ENCODE data around the gene RXRG. TPM values are rescaled to one million over a fixed set of nuclear protein-coding genes. Genes with fewer than 3 reads are reported as not detected.

Gene RXRG
- total and polyA plus RNA-seq, 2 of the 8 experiments (the other 6 are each of a cell fraction or from before 2014, with no cell fraction given) = not detected

DNA sequence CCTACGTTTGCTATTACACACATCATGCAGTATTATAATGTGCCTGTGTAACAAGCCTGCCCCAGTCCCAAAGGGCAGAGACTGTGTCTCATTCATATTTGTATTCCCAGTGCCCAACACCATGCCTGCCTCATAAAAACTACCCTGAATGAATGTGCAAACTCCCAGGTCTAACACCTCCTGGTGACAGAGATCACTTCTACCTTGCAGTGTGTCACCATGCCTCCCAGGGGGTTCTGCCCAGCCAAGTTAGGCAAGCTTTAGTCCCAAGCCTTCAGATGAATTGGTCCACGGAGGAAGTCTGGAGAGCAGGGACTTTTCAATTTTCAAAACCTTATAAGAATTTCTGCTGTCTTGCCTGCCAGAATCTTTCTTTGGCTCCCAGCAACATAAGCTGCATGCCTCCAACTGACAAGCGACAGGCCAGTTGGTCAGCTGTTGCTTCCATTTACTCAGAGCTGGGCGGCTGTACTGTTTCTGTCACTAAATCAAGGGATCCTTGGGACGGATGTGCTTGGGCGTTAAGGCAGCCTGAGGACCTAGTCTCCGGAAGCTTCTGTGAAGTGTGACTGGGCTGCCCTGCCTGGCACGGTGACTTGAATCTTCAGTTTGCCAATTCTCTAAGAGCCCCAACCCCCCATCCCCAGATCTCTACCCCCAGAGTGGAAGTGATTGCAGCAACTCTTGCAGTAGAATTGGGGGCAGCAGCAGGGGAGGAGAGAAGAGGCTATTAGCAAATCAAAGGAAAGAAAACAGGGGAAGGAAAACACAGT lies 1.2 kb downstream of the RXRG start:
- Histone ChIP-seq H2BK20ac (ENCODE audit: low read length) (no peak overlapping the region), H2AFZ (ENCODE audit: low read length) (no peak overlapping the region), H4K5ac (ENCODE audit: insufficient read length, low read depth, low read length) (no peak overlapping the region), H3K4me1 (replicated peaks in 1 of 4; ENCODE audit: control insufficient read depth in 3 of 4, insufficient read depth in 4 of 4, low read length in 3 of 4) (peaks cover 10 to 19% (median 16%) of the 10 kb centered on the region in 4 experiments), H3K27me3 (replicated peaks in 1 of 4; ENCODE audit: control insufficient read depth in 3 of 4, extremely low read depth in 1 of 4, insufficient read depth in 3 of 4, low read length in 3 of 4) (peaks cover 35 to 74% (median 62%) of the 10 kb centered on the region in 4 experiments), H3K18ac (ENCODE audit: extremely low read depth, low read length) (no peak overlapping the region; the same call in 1 of the 2 replicates), H4K91ac (replicated peaks; ENCODE audit: insufficient read length, low read length) (no peak overlapping the region), H3K23me2 (ENCODE audit: low read depth, low read length) (no peaks in the 10 kb centered on the region; the same call in 1 of the 2 replicates), H3K36me3 (ENCODE audit: control insufficient read depth in 2 of 4, insufficient read depth in 4 of 4, low read length in 3 of 4) (no peaks in the 10 kb centered on the region), H2BK15ac (ENCODE audit: low read length) (no peak overlapping the region), H3K23ac (ENCODE audit: insufficient read length) (no peak overlapping the region), H3K4me2 (ENCODE audit: insufficient read depth in 1 of 2, low read depth in 2 of 2, low read length in 2 of 2) (peak overlapping the region; percentile 62 to 70), H3K79me1 (ENCODE audit: low read depth, low read length) (no peaks in the 10 kb centered on the region), H4K20me1 (replicated peaks in 1 of 2; ENCODE audit: control insufficient read depth in 1 of 2, insufficient read depth in 2 of 2, low read length in 2 of 2) (peaks cover 2 to 6% of the 10 kb centered on the region in 2 experiments), H3K9ac (replicated peaks in 1 of 4; ENCODE audit: extremely low read depth in 1 of 4, low read depth in 3 of 4, low read length in 3 of 4) (no peak overlapping the region), H3K27ac (ENCODE audit: low read depth, low read length) (no peak overlapping the region), H2BK12ac (ENCODE audit: low read depth, low read length) (no peak overlapping the region; the same call in 1 of the 2 replicates), H3K79me2 (ENCODE audit: control insufficient read depth in 1 of 2, insufficient read depth in 2 of 2, low read length in 2 of 2) (no peaks in the 10 kb centered on the region), H3K56ac (replicated peaks; ENCODE audit: insufficient read length, low read depth, low read length) (no peak overlapping the region), H2BK5ac (ENCODE audit: low read depth, low read length) (no peak overlapping the region), H4K8ac (ENCODE audit: extremely low read depth, insufficient read depth, low read length) (no peak overlapping the region; the same call in 1 of the 2 replicates), H3K4ac (replicated peaks; ENCODE audit: insufficient read length, low read depth, low read length) (no peak overlapping the region), H3K4me3 (ENCODE audit: extremely low read depth in 1 of 4, insufficient read depth in 2 of 4, low read depth in 3 of 4, low read length in 4 of 4) (peak overlapping the region in 2 of 4 experiments; percentile 11 to 52; a peak in 4 of 8 replicates), H3K9me3 (ENCODE audit: insufficient read depth in 2 of 2, low read depth in 1 of 2, low read length in 1 of 2) (no peaks in the 10 kb centered on the region), H3K14ac (ENCODE audit: insufficient read length) (no peak overlapping the region), H2BK120ac (replicated peaks; ENCODE audit: low read depth, low read length) (no peak overlapping the region), H2AK5ac (ENCODE audit: low read depth, low read length) (no peak overlapping the region)
- WGBS, 2 experiments (ENCODE audit: extremely low coverage in 1 of 2, insufficient coverage in 1 of 2, insufficient read length in 1 of 2, insufficient replicate concordance in 2 of 2, low coverage in 1 of 2, low lambda C conversion rate in 2 of 2, missing lambda C conversion rate in 1 of 2) = 23% methylated on average over 8 of the region's 8 CpGs; no CpG with 5 or more reads in 1 of the 2 experiments
- POLR2A ChIA-PET (ENCODE audit: partially characterized antibody) = interaction anchor here (0.5 kb wide), 1 partner anchor 180 kb away, joined by 4 read pairs; no protein-coding TSS in a partner anchor
- peak; percentile 83 for TF ChIP-seq CEBPB (IDR thresholded peaks at IDR 0.05; ENCODE audit: low read depth, low read length)
- TF ChIP-seq SIN3A (conservative IDR thresholded peaks at IDR 0.05 in 1 of 2, IDR thresholded peaks at IDR 0.05 in 1 of 2; ENCODE audit: low read depth in 1 of 2, low read length in 2 of 2) = peak; percentile 76 to 77; a peak in 1 of 4 replicates
- TF ChIP-seq HDAC2 (IDR thresholded peaks at IDR 0.05; ENCODE audit: borderline replicate concordance in 1 of 2, low read depth in 2 of 2, low read length in 2 of 2) = no peak
- DNase-seq (ENCODE audit: low read depth in 1 of 2, low spot score in 2 of 2) = peak in 1 of 2 experiments; percentile 53
- FAIRE-seq = no peak
- CTCF ChIA-PET (ENCODE audit: partially characterized antibody) = interaction anchor here (1.0 to 1.4 kb wide), 3 partner anchors 10 to 19 kb away, joined by 3 read pairs; no protein-coding TSS in a partner anchor
